Prostate gland (tissue), 2 donors: ENCODE measurements around the gene LRATD1. TPM values are rescaled to one million over a fixed set of nuclear protein-coding genes. Genes with fewer than 3 reads are reported as not detected.

Experiments
- DNase-seq: peaks from one replicate; pipeline ENCODE4 v3.0.0-alpha.2; 2019; ENCODE audit warnings: low spot score
- H3K27ac ChIP-seq, 2 donors: fragments of 200-600 bp; sonication (generic); 2 replicates each; pipeline ENCODE4 v1.5.1; 2017 to 2019
- H3K27me3 ChIP-seq: fragments of 200-600 bp; sonication (generic); replicated peaks from 2 replicates; pipeline ENCODE4 v1.5.1; 2019; ENCODE audit not compliant: insufficient read depth
- H3K36me3 ChIP-seq, 2 donors: fragments of 200-600 bp; sonication (generic); 1 replicate in 1 of 2; 2 replicates in 1 of 2; pipeline versions ENCODE4 v1.5.1 to v1.8.1; 2017 to 2019
- H3K4me1 ChIP-seq: fragments of 200-600 bp; sonication (generic); replicated peaks from 2 replicates; pipeline ENCODE4 v1.5.1; 2019
- H3K4me3 ChIP-seq, 2 donors: fragments of 200-600 bp; sonication (generic); 2 replicates each; pipeline ENCODE4 v1.5.1; 2017 to 2019
- H3K9me3 ChIP-seq: fragments of 200-600 bp; sonication (generic); 2 replicates; pipeline ENCODE4 v1.5.1; 2017
- POLR2A ChIP-seq: fragments of 450-650 bp; IDR thresholded peaks from one replicate; pipeline ENCODE4 v1.6.1; 2016; ENCODE audit warnings: antibody characterized with exemption, mild to moderate bottlenecking
- POLR2AphosphoS5 ChIP-seq: sonication (generic); formaldehyde crosslinking; IDR thresholded peaks from one replicate; pipeline ENCODE4 v1.6.1; 2017; ENCODE audit warnings: antibody characterized with exemption
- WGBS: methylation state at CpG from one replicate; pipeline ENCODE4 v1.1.5; 2018; 5-methylcytosine and 5-hydroxymethylcytosine counted together
- intact Hi-C: fragments of 100-400 bp; cut with DNase I; formaldehyde crosslinking; loops from one replicate; pipeline ENCODE4 v1.14.2; 2022
- total RNA-seq, 2 donors: library from RNA; depleted of rRNA; stranded (reverse); fragments of >200 nt; gene quantifications; one replicate each; pipeline ENCODE4 v1.1.0, GENCODE V29; 2016
- TF ChIP-seq, protein P1 (sequence below), 4 experiments: fragments of 200-600 bp in 2 of 4; fragments of 450-650 bp in 2 of 4; sonication (generic) in 2 of 4; IDR thresholded peaks; 1 replicate in 3 of 4; 2 replicates in 1 of 4; pipeline ENCODE4 v1.5.1; 2016 to 2019; ENCODE audit warnings: antibody characterized with exemption in 4 of 4, mild to moderate bottlenecking in 2 of 4, moderate library complexity in 2 of 4

Gene LRATD1
- total RNA-seq, 2 donors from 2014 or later = 123 to 129 TPM

DNA sequence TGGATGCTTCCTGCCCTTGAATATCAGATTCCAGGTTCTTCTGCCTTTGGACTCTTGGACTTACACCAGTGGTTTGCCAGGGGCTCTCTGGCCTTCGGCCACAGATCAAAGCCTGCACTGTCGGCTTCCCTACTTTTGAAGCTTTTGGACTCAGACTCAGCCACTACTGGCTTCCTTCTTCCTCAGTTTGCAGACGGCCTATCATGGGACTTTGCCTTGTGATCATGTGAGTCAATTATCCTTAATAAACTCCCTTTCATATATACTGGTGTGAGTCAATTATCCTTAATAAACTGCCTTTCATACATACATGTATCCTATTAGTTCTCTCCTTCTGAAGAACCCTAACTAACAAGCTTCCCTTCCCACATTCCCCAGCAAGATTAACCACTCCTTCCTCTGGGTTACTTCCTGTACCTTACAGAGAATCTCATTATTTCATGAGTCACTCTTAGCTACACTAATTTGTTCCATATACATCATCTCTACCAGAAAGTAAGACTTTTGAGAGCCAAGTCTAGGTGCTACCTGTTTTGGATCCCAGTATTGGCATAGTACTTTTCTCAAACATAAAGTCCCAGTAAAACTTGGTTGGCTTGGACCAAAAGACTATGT, 31.3 kb upstream of the LRATD1 start:
- WGBS = 90% methylated on average over 3 of the region's 3 CpGs
- Histone ChIP-seq H3K9me3 (no peaks in the 10 kb centered on the region), H3K27ac (no peak overlapping the region), H3K27me3 (no peaks in the 10 kb centered on the region), H3K4me1 (no peaks in the 10 kb centered on the region), H3K36me3 (no peaks in the 10 kb centered on the region), H3K4me3 (no peak overlapping the region)
- no peak for TF ChIP-seq POLR2A
- TF ChIP-seq, protein P1, sequence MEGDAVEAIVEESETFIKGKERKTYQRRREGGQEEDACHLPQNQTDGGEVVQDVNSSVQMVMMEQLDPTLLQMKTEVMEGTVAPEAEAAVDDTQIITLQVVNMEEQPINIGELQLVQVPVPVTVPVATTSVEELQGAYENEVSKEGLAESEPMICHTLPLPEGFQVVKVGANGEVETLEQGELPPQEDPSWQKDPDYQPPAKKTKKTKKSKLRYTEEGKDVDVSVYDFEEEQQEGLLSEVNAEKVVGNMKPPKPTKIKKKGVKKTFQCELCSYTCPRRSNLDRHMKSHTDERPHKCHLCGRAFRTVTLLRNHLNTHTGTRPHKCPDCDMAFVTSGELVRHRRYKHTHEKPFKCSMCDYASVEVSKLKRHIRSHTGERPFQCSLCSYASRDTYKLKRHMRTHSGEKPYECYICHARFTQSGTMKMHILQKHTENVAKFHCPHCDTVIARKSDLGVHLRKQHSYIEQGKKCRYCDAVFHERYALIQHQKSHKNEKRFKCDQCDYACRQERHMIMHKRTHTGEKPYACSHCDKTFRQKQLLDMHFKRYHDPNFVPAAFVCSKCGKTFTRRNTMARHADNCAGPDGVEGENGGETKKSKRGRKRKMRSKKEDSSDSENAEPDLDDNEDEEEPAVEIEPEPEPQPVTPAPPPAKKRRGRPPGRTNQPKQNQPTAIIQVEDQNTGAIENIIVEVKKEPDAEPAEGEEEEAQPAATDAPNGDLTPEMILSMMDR (IDR thresholded peaks at IDR 0.05) = no peak
- no peak for TF ChIP-seq POLR2AphosphoS5
- DNase-seq = no peak
- intact Hi-C loops = no loop called here

DNA sequence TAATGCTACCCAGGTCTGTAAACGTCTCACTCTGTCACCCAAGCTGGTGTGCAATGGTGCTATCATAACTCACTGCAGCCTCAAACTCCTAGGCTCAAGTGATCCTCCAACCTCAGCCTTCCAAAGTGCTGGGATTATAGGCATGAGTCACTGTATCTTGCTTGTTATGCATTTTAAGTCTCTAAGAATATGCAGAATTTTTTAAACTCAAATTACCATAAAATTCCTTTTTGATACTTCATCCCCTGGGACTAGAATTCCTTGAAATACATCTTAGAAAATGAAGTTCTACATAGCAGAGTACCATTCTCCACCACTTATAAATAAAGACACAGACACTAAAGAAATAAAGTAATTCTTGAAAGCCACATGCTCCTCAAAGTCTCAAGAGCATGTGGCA, 30.2 kb upstream of the LRATD1 start:
- H3K27me3 ChIP-seq = no peaks in the 10 kb centered on the region
- DNase-seq = no peak
- no peaks in the 10 kb centered on the region for H3K36me3 ChIP-seq
- WGBS = 69% methylated on average over 1 of the region's 1 CpG
- H3K9me3 ChIP-seq = no peaks in the 10 kb centered on the region
- no peak for TF ChIP-seq POLR2A
- TF ChIP-seq, protein P1 (IDR thresholded peaks at IDR 0.05) = no peak
- no peak for TF ChIP-seq POLR2AphosphoS5
- no peaks in the 10 kb centered on the region for H3K4me1 ChIP-seq
- intact Hi-C loops = no loop called here
- no peak overlapping the region for H3K4me3 ChIP-seq
- H3K27ac ChIP-seq = no peak overlapping the region

DNA sequence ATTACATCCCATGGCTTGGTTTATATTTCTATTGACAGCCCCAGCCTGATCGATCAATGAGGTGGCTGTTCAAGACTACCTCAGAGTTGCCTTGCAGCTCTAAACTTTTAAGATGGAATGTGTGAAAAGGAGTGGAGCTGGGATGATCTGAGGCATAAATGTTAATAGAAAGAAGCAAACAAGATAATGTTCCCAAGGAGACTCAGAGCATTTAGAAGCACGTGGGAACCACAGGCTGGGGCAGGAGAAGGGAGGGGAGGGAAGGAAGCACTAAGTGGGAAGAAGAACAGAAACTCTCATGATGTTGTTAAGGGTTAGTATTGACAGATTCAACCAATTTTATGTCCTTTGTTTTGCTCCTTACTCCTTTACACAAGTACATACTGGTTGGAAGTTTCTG, 28.8 kb upstream of the LRATD1 start:
- WGBS = 53% methylated on average over 2 of the region's 2 CpGs
- H3K4me1 ChIP-seq = no peaks in the 10 kb centered on the region
- intact Hi-C loops = no loop called here

DNA sequence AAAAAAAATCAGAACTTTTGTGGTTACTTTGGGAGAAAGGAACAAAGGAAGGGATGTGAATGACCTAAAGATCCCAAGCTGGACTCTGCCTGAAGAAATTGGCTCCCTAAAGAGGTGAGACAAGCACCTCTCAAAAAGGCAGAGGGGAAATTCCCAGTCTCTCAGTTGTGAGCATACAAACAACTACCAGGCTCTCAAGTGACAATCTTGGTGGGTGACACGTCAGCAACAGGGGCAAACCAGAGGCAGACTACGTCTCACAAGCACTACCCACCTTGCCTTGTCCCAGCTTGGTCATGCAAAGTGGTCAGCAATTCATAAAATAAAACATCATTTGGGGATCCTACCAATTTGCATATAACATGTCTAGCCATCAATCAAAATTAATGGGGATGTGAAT, 24.3 kb upstream of the LRATD1 start:
- whole genome bisulfite sequencing = 97% methylated on average over 2 of the region's 2 CpGs
- no peaks in the 10 kb centered on the region for H3K36me3 ChIP-seq
- no peaks in the 10 kb centered on the region for H3K27me3 ChIP-seq
- no peaks in the 10 kb centered on the region for H3K4me1 ChIP-seq
- no peak overlapping the region for H3K27ac ChIP-seq
- DNase-seq = no peak
- TF ChIP-seq POLR2AphosphoS5 = no peak
- TF ChIP-seq, protein P1 (IDR thresholded peaks at IDR 0.05) = no peak
- no peak for TF ChIP-seq POLR2A
- no peaks in the 10 kb centered on the region for H3K9me3 ChIP-seq
- intact Hi-C loops = no loop called here
- H3K4me3 ChIP-seq = no peak overlapping the region

More for the DNA sequence above, 28.8 kb upstream of the LRATD1 start:
- H3K4me3 ChIP-seq = no peak overlapping the region
- no peak overlapping the region for H3K27ac ChIP-seq
- H3K36me3 ChIP-seq = no peaks in the 10 kb centered on the region
- H3K9me3 ChIP-seq = no peaks in the 10 kb centered on the region
- no peak for DNase-seq
- TF ChIP-seq POLR2A (no peak), POLR2AphosphoS5 (no peak)
- TF ChIP-seq, protein P1 (IDR thresholded peaks at IDR 0.05) = no peak
- no peaks in the 10 kb centered on the region for H3K27me3 ChIP-seq

DNA sequence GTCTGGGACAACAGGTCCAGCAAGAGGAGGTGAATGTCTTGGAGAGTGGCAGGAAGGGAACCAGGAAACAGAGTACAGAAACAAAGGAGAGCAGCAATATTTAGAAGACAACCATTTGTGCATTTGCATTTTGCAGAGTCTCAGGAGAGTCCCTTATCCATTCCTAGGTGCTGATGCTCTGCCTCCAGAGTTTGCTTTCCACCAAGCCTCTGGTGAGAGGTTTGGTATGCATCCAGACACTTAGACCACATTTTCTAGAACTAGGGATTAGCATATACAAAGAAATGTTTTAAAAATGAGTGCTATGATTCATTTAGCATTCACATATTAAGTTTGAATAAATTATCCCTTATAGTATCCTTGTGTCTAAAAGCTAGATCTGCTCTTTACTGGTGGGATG, 18.5 kb upstream of the LRATD1 start:
- TF ChIP-seq POLR2A (no peak), POLR2AphosphoS5 (no peak)
- TF ChIP-seq, protein P1 (IDR thresholded peaks at IDR 0.05) = no peak
- H3K27me3 ChIP-seq = no peaks in the 10 kb centered on the region
- H3K9me3 ChIP-seq = no peaks in the 10 kb centered on the region
- no peak for DNase-seq
- H3K27ac ChIP-seq = no peak overlapping the region
- intact Hi-C loops = no loop called here
- H3K4me3 ChIP-seq = no peak overlapping the region
- H3K4me1 ChIP-seq = no peaks in the 10 kb centered on the region
- H3K36me3 ChIP-seq = no peaks in the 10 kb centered on the region
